Left forelimb (tissue), 1 donor: ENCODE results near the gene RNF123.

Experiments used
- DNase-seq: peaks from one replicate; pipeline ENCODE4 v3.0.0-alpha.2; 2018; ENCODE audit warnings: low spot score

RNF123 gene

GRCh38 chr3:49750056-49750455 lies 60.7 kb downstream of the RNF123 start:
- no peak for DNase-seq

- DNase-seq = no peak
These were observed 62.1 kb downstream of the RNF123 start for GRCh38 chr3:49751501-49751900.

- DNase-seq = no peak
These were observed 65.2 kb downstream of the RNF123 start for GRCh38 chr3:49754536-49754935.

GRCh38 chr3:49756036-49756435 lies 66.7 kb downstream of the RNF123 start:
- DNase-seq = no peak

GRCh38 chr3:49757197-49757596 lies 67.8 kb downstream of the RNF123 start:
- DNase-seq = no peak

GRCh38 chr3:49759226-49759625 lies 69.9 kb downstream of the RNF123 start:
- no peak for DNase-seq

- DNase-seq = no peak
These were observed 72.3 kb downstream of the RNF123 start for GRCh38 chr3:49761661-49762060.

- DNase-seq = no peak
These were observed 74.6 kb downstream of the RNF123 start for GRCh38 chr3:49763981-49764380.

- DNase-seq = no peak
These were observed 80.0 kb downstream of the RNF123 start for GRCh38 chr3:49769286-49769915.

- DNase-seq = no peak
These were observed 80.6 kb downstream of the RNF123 start for GRCh38 chr3:49769926-49770325.
